CD14-positive monocyte (primary cell): ENCODE measurements around the gene AGBL1. TPM values are rescaled to one million over a fixed set of nuclear protein-coding genes. Genes with fewer than 3 reads are reported as not detected.

Source experiments
- DNase-seq, 3 donors: peaks; one replicate each; pipeline ENCODE4 v3.0.0-alpha.2; 2011 to 2022
- H2AFZ ChIP-seq: 2 replicates; pipeline ENCODE4 v1.6.0; 2012; ENCODE audit warnings: mild to moderate bottlenecking, low read depth, low read length, inconsistent platforms; ENCODE audit not compliant: insufficient read depth, poor library complexity, severe bottlenecking
- H3K27ac ChIP-seq, 2 donors: 1 replicate in 1 of 2; 2 replicates in 1 of 2; pipeline ENCODE4 v1.5.1; 2012 to 2013; ENCODE audit warnings: low read length in 2 of 2, control low read depth in 1 of 2, inconsistent platforms in 1 of 2, low read depth in 1 of 2, mild to moderate bottlenecking in 1 of 2
- H3K27me3 ChIP-seq, 2 donors: one replicate each; pipeline versions ENCODE4 v1.6.0 to v1.6.1; 2011 to 2013; ENCODE audit warnings: low read length in 2 of 2; ENCODE audit not compliant: control insufficient read depth in 2 of 2, insufficient read depth in 2 of 2
- H3K36me3 ChIP-seq, 2 donors: replicated peaks in 1 of 2; 1 replicate in 1 of 2; 2 replicates in 1 of 2; pipeline versions ENCODE4 v1.5.1 to v1.6.1; 2012 to 2013; ENCODE audit warnings: low read length in 2 of 2, control low read depth in 1 of 2, inconsistent platforms in 1 of 2, mild to moderate bottlenecking in 1 of 2; ENCODE audit not compliant: insufficient read depth in 2 of 2, control insufficient read depth in 1 of 2
- H3K4me1 ChIP-seq, 2 donors: 1 replicate in 1 of 2; 2 replicates in 1 of 2; pipeline versions ENCODE4 v1.5.1 to v1.6.1; 2012 to 2013; ENCODE audit warnings: low read length in 2 of 2, control low read depth in 1 of 2, inconsistent platforms in 1 of 2, mild to moderate bottlenecking in 1 of 2, moderate library complexity in 1 of 2; ENCODE audit not compliant: insufficient read depth in 2 of 2, control insufficient read depth in 1 of 2
- H3K4me2 ChIP-seq: replicated peaks from 2 replicates; pipeline ENCODE3; 2012; ENCODE audit warnings: low read length, moderate library complexity, mild to moderate bottlenecking; ENCODE audit not compliant: poor library complexity, severe bottlenecking; ENCODE audit errors: extremely low read depth
- H3K4me3 ChIP-seq, 3 experiments: fragments of 200-600 bp in 1 of 3; sonication (generic) in 1 of 3; replicated peaks in 1 of 3; 1 replicate in 2 of 3; 2 replicates in 1 of 3; pipeline ENCODE4 v1.5.1; 2011 to 2013; ENCODE audit warnings: low read length in 3 of 3, mild to moderate bottlenecking in 3 of 3, control low read depth in 2 of 3, low read depth in 2 of 3, inconsistent platforms in 1 of 3, moderate library complexity in 1 of 3
- H3K79me2 ChIP-seq: 2 replicates; pipeline ENCODE4 v1.6.0; 2012; ENCODE audit warnings: mild to moderate bottlenecking, control low read depth, inconsistent platforms, low read length, moderate library complexity; ENCODE audit not compliant: insufficient read depth
- H3K9ac ChIP-seq: 2 replicates; pipeline ENCODE4 v1.6.0; 2017; ENCODE audit warnings: low read length, mild to moderate bottlenecking; ENCODE audit not compliant: insufficient read depth, poor library complexity, severe bottlenecking
- H3K9me3 ChIP-seq, 2 donors: replicated peaks in 1 of 2; 1 replicate in 1 of 2; 2 replicates in 1 of 2; pipeline versions ENCODE4 v1.5.1 to v1.6.1; 2012 to 2013; ENCODE audit warnings: low read length in 2 of 2, control low read depth in 1 of 2; ENCODE audit not compliant: control insufficient read depth in 1 of 2, insufficient read depth in 1 of 2
- H4K20me1 ChIP-seq: 2 replicates; pipeline ENCODE4 v1.6.0; 2012; ENCODE audit warnings: mild to moderate bottlenecking, low read length, control low read depth, moderate library complexity; ENCODE audit not compliant: insufficient read depth
- H3K27ac Mint-ChIP-seq, 7 donors: one replicate each; pipeline ENCODE4 v1.8.0; 2020; ENCODE audit warnings: mild to moderate bottlenecking in 7 of 7, mixed read lengths in 7 of 7, moderate library complexity in 6 of 7, inconsistent platforms in 2 of 7
- H3K27me3 Mint-ChIP-seq, 3 donors: one replicate each; pipeline ENCODE4 v1.8.0; 2021 to 2022; ENCODE audit warnings: low read depth in 3 of 3, mild to moderate bottlenecking in 3 of 3, mixed read lengths in 3 of 3, moderate library complexity in 3 of 3, inconsistent platforms in 1 of 3
- H3K36me3 Mint-ChIP-seq, 2 donors: one replicate each; pipeline ENCODE4 v1.8.0; 2020; ENCODE audit warnings: mixed read lengths in 2 of 2, inconsistent platforms in 1 of 2, mild to moderate bottlenecking in 1 of 2
- H3K4me1 Mint-ChIP-seq: one replicate; pipeline ENCODE4 v1.8.0; 2020; ENCODE audit warnings: mild to moderate bottlenecking, mixed read lengths
- H3K4me3 Mint-ChIP-seq, 2 donors: one replicate each; pipeline ENCODE4 v1.8.0; 2020; ENCODE audit warnings: mild to moderate bottlenecking in 2 of 2, mixed read lengths in 2 of 2, moderate library complexity in 1 of 2
- H3K9me3 Mint-ChIP-seq, 7 donors: one replicate each; pipeline ENCODE4 v1.8.0; 2020 to 2022; ENCODE audit warnings: mixed read lengths in 7 of 7, mild to moderate bottlenecking in 6 of 7, moderate library complexity in 6 of 7, inconsistent platforms in 2 of 7
- WGBS: methylation state at CpG from one replicate; pipeline ENCODE4 v1.1.5; 2013; ENCODE audit warnings: missing lambda C conversion rate; ENCODE audit not compliant: insufficient coverage; 5-methylcytosine and 5-hydroxymethylcytosine counted together
- intact Hi-C, 2 donors: fragments of 100-400 bp; cut with micrococcal nuclease; formaldehyde crosslinking; loops; one replicate each; pipeline versions ENCODE4 v1.15.0 to v1.15.1; 2023
- polyA plus RNA-seq, 3 donors: library from polyadenylated mRNA; depleted of rRNA in 1 of 3; unstranded in 2 of 3; stranded (reverse) in 1 of 3; fragments of 300-500 nt in 2 of 3; fragments of >200 nt in 1 of 3; fragmentation: Illumina TruSeq in 2 of 3; gene quantifications; 1 replicate in 2 of 3; 2 replicates in 1 of 3; pipeline ENCODE4 v1.2.3, GENCODE V29; 2012 to 2021
- TF ChIP-seq, protein P1 (sequence below): fragments of 200-600 bp; IDR thresholded peaks from one replicate; pipeline ENCODE4 v1.8.0; 2022; ENCODE audit warnings: antibody characterized with exemption, mild to moderate bottlenecking

AGBL1 gene
- polyA plus RNA-seq, 3 donors: not detected

GRCh38 chr15:86553108-86553507, 473.4 kb downstream of the AGBL1 start:
- no peak for DNase-seq
- no peaks in the 10 kb centered on the region for H4K20me1 ChIP-seq
- Mint-ChIP-seq H3K4me1 (no peaks in the 10 kb centered on the region), H3K36me3 (no peaks in the 10 kb centered on the region), H3K9me3 (peaks cover 0 to 8% (median 3%) of the 10 kb centered on the region in 7 donors), H3K27ac (no peak overlapping the region), H3K27me3 (no peaks in the 10 kb centered on the region), H3K4me3 (no peak overlapping the region)
- H3K9ac ChIP-seq: no peak overlapping the region
- no peaks in the 10 kb centered on the region for H3K36me3 ChIP-seq
- H3K27me3 ChIP-seq: no peaks in the 10 kb centered on the region
- H2AFZ ChIP-seq: no peak overlapping the region
- H3K4me1 ChIP-seq: no peaks in the 10 kb centered on the region
- no peaks in the 10 kb centered on the region for H3K79me2 ChIP-seq
- WGBS: no CpG with 5 or more reads among the region's 1 CpG
- no peaks in the 10 kb centered on the region for H3K9me3 ChIP-seq
- H3K4me2 ChIP-seq: no peak overlapping the region
- no peak overlapping the region for H3K27ac ChIP-seq
- intact Hi-C loops: no loop called here
- TF ChIP-seq, protein P1, sequence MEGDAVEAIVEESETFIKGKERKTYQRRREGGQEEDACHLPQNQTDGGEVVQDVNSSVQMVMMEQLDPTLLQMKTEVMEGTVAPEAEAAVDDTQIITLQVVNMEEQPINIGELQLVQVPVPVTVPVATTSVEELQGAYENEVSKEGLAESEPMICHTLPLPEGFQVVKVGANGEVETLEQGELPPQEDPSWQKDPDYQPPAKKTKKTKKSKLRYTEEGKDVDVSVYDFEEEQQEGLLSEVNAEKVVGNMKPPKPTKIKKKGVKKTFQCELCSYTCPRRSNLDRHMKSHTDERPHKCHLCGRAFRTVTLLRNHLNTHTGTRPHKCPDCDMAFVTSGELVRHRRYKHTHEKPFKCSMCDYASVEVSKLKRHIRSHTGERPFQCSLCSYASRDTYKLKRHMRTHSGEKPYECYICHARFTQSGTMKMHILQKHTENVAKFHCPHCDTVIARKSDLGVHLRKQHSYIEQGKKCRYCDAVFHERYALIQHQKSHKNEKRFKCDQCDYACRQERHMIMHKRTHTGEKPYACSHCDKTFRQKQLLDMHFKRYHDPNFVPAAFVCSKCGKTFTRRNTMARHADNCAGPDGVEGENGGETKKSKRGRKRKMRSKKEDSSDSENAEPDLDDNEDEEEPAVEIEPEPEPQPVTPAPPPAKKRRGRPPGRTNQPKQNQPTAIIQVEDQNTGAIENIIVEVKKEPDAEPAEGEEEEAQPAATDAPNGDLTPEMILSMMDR: no peak
- H3K4me3 ChIP-seq: no peak overlapping the region

- no peaks in the 10 kb centered on the region for H3K4me1 Mint-ChIP-seq
- no peaks in the 10 kb centered on the region for H3K36me3 ChIP-seq
- H3K27me3 Mint-ChIP-seq: no peaks in the 10 kb centered on the region
- H3K36me3 Mint-ChIP-seq: no peaks in the 10 kb centered on the region
- H3K27ac Mint-ChIP-seq: no peak overlapping the region
- H2AFZ ChIP-seq: no peak overlapping the region
- H3K79me2 ChIP-seq: no peaks in the 10 kb centered on the region
- H3K9me3 ChIP-seq: no peaks in the 10 kb centered on the region
- no peak overlapping the region for H3K9ac ChIP-seq
- H4K20me1 ChIP-seq: no peaks in the 10 kb centered on the region
- no peak overlapping the region for H3K4me3 Mint-ChIP-seq
- peaks cover 0 to 9% (median 2%) of the 10 kb centered on the region in 7 donors for H3K9me3 Mint-ChIP-seq
- no peak overlapping the region for H3K4me2 ChIP-seq
- intact Hi-C loops: no loop called here
- no peak for DNase-seq
- H3K27me3 ChIP-seq: no peaks in the 10 kb centered on the region
- H3K4me1 ChIP-seq: no peaks in the 10 kb centered on the region
- TF ChIP-seq, protein P1: no peak
- no CpG with 5 or more reads among the region's 2 CpGs for WGBS
- H3K27ac ChIP-seq: no peak overlapping the region
- H3K4me3 ChIP-seq: no peak overlapping the region
Observed at GRCh38 chr15:86555098-86555497, 475.4 kb downstream of the AGBL1 start.
